PFSK-1 (cell line): Measurements from ENCODE around the gene FXYD4.

Experiments used
- FOXP2 ChIP-seq: optimal IDR thresholded peaks from 2 replicates; pipeline ENCODE3; 2011; ENCODE audit warnings: borderline replicate concordance, control low read depth, inconsistent platforms; ENCODE audit not compliant: insufficient read depth; ENCODE audit errors: extremely low read length, extremely low read depth
- POLR2AphosphoS5 ChIP-seq: IDR thresholded peaks from 2 replicates; pipeline ENCODE4 v1.6.1; 2012; ENCODE audit warnings: low read depth, mild to moderate bottlenecking, control low read depth, low read length, moderate library complexity
- REST ChIP-seq, 2 experiments: IDR thresholded peaks; 2 replicates each; pipeline versions ENCODE4 v1.6.1 to v1.8.0; 2011 to 2012; ENCODE audit warnings: low read depth in 2 of 2, low read length in 2 of 2, control low read depth in 1 of 2, inconsistent platforms in 1 of 2, mild to moderate bottlenecking in 1 of 2, moderate library complexity in 1 of 2; ENCODE audit not compliant: insufficient read depth in 1 of 2
- SIN3A ChIP-seq: IDR thresholded peaks from 2 replicates; pipeline ENCODE4 v1.6.1; 2012; ENCODE audit warnings: mild to moderate bottlenecking, low read length, moderate library complexity, borderline replicate concordance; ENCODE audit not compliant: insufficient read depth
- TAF1 ChIP-seq: IDR thresholded peaks from 2 replicates; pipeline ENCODE4 v1.6.1; 2012; ENCODE audit warnings: low read length, control low read depth, borderline replicate concordance; ENCODE audit not compliant: insufficient read depth

- peak; percentile 54 for TF ChIP-seq TAF1
- TF ChIP-seq SIN3A, result peak; percentile 71; the same call in 1 of the 2 replicates
- TF ChIP-seq POLR2AphosphoS5, result no peak
- TF ChIP-seq REST (IDR thresholded peaks at IDR 0.05; ENCODE audit: insufficient read depth in 1 of 2, low read depth in 2 of 2, low read length in 2 of 2), result no peak; a peak in 1 of 4 replicates
- peak; percentile 84 for TF ChIP-seq FOXP2
Measured at GRCh38 chr10:43396928-43397624, 25.6 kb downstream of the FXYD4 start.
